C4-2B (cell line): Measurements from ENCODE around the gene TLE2.

Source experiments
- H3K27ac ChIP-seq: fragments of 450-650 bp; 2 replicates; pipeline ENCODE4 v1.5.1; 2017
- CTCF ChIP-seq: fragments of 450-650 bp; conservative IDR thresholded peaks from 2 replicates; pipeline ENCODE4 v1.5.1; 2017; ENCODE audit warnings: mild to moderate bottlenecking
- ZFX ChIP-seq: fragments of 450-650 bp; IDR thresholded peaks from 2 replicates; pipeline ENCODE4 v1.6.1; 2017

Gene TLE2

DNA sequence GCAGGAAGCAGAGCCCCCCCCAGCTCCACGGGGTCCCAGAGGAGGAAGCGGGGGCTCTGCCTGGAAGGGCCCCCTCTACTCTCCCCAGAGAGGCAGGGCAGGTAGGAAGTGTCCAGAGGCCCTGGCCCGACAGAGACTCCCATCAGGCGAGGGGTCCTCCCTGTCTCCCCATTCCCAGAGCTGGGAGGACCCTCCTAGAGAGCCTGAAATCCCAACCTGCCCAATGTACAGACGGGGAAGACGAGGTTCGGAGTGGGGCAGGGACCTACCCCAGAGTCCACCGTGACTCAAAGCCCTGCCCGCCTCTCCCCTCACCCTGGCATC is 1.1 kb downstream of the TLE2 start:
- no peak for TF ChIP-seq ZFX
- TF ChIP-seq CTCF: no peak
- H3K27ac ChIP-seq: no peak overlapping the region

DNA sequence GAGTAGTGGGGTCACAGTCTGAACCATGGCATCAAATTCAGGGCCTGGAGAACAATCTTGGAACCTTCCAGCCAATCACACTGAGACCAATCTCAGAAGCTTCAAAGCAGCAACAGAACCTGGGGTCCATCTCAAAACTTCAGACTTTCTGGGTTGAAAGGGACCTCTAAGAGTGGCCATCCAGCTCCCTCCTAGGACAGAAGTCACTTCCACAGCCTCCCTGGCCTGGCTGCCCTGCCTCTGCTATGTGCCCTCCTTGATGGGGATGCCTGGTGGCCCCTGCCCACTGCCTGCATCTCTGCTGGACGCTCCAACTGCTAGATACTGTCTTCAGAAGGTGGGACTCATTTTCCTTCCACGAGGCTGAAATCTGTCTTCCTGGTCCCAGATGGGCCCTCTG is 1.8 kb downstream of the TLE2 start:
- H3K27ac ChIP-seq: no peak overlapping the region
- no peak for TF ChIP-seq ZFX
- no peak for TF ChIP-seq CTCF

- TF ChIP-seq ZFX (no peak), CTCF (no peak)
- no peak overlapping the region for H3K27ac ChIP-seq
These were observed 2.3 kb downstream of the TLE2 start for GRCh38 chr19:3026768-3027167.

GRCh38 chr19:3025549-3025886 is 3.6 kb downstream of the TLE2 start:
- TF ChIP-seq CTCF (no peak), ZFX (no peak)
- no peak overlapping the region for H3K27ac ChIP-seq

- H3K27ac ChIP-seq: no peak overlapping the region
- TF ChIP-seq CTCF: no peak
- TF ChIP-seq ZFX: no peak
These were observed 4.1 kb downstream of the TLE2 start for GRCh38 chr19:3024870-3025548.

- no peak for TF ChIP-seq ZFX
- no peak for TF ChIP-seq CTCF
- H3K27ac ChIP-seq: no peak overlapping the region
These were observed 4.6 kb downstream of the TLE2 start for GRCh38 chr19:3024509-3024869.

GRCh38 chr19:3020321-3020960 is 8.6 kb downstream of the TLE2 start:
- H3K27ac ChIP-seq: no peak overlapping the region
- TF ChIP-seq ZFX (no peak), CTCF (no peak)
